ENCODE data around the gene CDK10.

DNA sequence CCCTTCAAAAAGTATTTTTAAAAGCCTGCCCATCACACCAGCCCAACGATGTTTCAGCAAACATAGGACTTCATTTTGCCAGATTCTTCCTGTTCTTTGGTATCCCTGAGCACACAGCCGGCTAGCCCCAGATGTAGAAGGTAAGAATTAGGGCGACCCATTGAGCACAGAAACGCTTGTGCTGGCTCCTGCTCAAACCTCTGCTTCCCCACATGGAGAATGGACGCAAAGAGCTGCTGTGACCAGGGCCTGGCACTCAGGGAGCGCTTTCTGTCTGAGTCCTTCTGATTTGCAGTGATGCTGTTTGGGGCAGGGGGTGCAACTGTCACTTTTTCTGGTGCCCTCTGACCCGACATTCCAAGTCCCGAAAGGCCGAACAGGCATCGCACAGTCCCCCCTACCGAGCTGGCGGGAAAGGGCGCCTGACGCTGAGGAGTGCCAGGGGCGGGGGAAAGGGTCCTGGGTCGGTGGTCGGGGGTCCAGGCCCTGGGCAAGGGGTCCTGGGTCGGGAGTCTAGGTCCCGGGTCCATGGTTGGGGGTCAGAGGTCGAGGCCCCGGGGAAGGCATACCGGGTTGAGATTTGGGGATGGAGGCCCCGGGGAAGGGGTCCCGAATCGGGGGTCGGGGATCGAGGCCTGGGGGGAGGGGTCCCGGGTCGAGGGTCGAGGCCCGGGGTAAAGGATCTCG, 29.9 kb upstream of the CDK10 start:
- TF ChIP-seq, protein P1, sequence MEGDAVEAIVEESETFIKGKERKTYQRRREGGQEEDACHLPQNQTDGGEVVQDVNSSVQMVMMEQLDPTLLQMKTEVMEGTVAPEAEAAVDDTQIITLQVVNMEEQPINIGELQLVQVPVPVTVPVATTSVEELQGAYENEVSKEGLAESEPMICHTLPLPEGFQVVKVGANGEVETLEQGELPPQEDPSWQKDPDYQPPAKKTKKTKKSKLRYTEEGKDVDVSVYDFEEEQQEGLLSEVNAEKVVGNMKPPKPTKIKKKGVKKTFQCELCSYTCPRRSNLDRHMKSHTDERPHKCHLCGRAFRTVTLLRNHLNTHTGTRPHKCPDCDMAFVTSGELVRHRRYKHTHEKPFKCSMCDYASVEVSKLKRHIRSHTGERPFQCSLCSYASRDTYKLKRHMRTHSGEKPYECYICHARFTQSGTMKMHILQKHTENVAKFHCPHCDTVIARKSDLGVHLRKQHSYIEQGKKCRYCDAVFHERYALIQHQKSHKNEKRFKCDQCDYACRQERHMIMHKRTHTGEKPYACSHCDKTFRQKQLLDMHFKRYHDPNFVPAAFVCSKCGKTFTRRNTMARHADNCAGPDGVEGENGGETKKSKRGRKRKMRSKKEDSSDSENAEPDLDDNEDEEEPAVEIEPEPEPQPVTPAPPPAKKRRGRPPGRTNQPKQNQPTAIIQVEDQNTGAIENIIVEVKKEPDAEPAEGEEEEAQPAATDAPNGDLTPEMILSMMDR (IDR thresholded peaks at IDR 0.05) = no peak
- no peak for TF ChIP-seq POLR2AphosphoS5 (IDR thresholded peaks at IDR 0.05; ENCODE audit: insufficient read depth in 1 of 2, low read depth in 1 of 2)
